NCI-H526 (cell line): Measurements from ENCODE around the gene PRKCA.
"Not testable (repeated sequence)": the region's sequence is repeated elsewhere in the genome, so short reads cannot be mapped to it uniquely, and the experiment has no call there.

Experiments used
- DNase-seq, 2 experiments: peaks; one replicate each; lab custom pipeline; 2025; lab: John Stamatoyannopoulos, UW

Gene PRKCA

GRCh38 chr17:66290101-66290722 lies 12.2 kb upstream of the PRKCA start:
- peak in 1 of 2 experiments; percentile 44 for DNase-seq

GRCh38 chr17:66292353-66292752 lies 10.1 kb upstream of the PRKCA start:
- DNase-seq = no peak

- no peak for DNase-seq
Observed at GRCh38 chr17:66296289-66296725, 6.1 kb upstream of the PRKCA start.

GRCh38 chr17:66297443-66297842 lies 5.0 kb upstream of the PRKCA start:
- not testable (repeated sequence) for DNase-seq

GRCh38 chr17:66299711-66300110 lies 2.7 kb upstream of the PRKCA start:
- no peak for DNase-seq

- DNase-seq = no peak
Observed at GRCh38 chr17:66300956-66301355, 1.5 kb upstream of the PRKCA start.

- peak in 1 of 2 experiments; percentile 70 for DNase-seq
Observed at GRCh38 chr17:66301367-66301863, 998 bp upstream of the PRKCA start.

- peak in 1 of 2 experiments; percentile 73 for DNase-seq
Observed at GRCh38 chr17:66302761-66303626, 581 bp downstream of the PRKCA start.

- DNase-seq = no peak
Observed at GRCh38 chr17:66304304-66305174, 2.1 kb downstream of the PRKCA start.

- DNase-seq = no peak
Observed at GRCh38 chr17:66306446-66306845, 4.0 kb downstream of the PRKCA start.

GRCh38 chr17:66307257-66307656 lies 4.8 kb downstream of the PRKCA start:
- no peak for DNase-seq

GRCh38 chr17:66308856-66309255 lies 6.4 kb downstream of the PRKCA start:
- no peak for DNase-seq

GRCh38 chr17:66309793-66310192 lies 7.4 kb downstream of the PRKCA start:
- DNase-seq = no peak

GRCh38 chr17:66310528-66311148 lies 8.2 kb downstream of the PRKCA start:
- no peak for DNase-seq

GRCh38 chr17:66312912-66313311 lies 10.5 kb downstream of the PRKCA start:
- DNase-seq = no peak

- DNase-seq = no peak
Observed at GRCh38 chr17:66313325-66313724, 10.9 kb downstream of the PRKCA start.

GRCh38 chr17:66313995-66314659 lies 11.7 kb downstream of the PRKCA start:
- DNase-seq = no peak

GRCh38 chr17:66317629-66318028 lies 15.2 kb downstream of the PRKCA start:
- no peak for DNase-seq

GRCh38 chr17:66319226-66319625 lies 16.8 kb downstream of the PRKCA start:
- no peak for DNase-seq

- no peak for DNase-seq
Observed at GRCh38 chr17:66322764-66323163, 20.4 kb downstream of the PRKCA start.

- DNase-seq = not testable (repeated sequence)
Observed at GRCh38 chr17:66324381-66325004, 22.1 kb downstream of the PRKCA start.
